ENCODE data around the gene TSKS.
A peak's percentile ranks its signal among the peaks of the same experiment; 100 is the strongest.

The TSKS gene

DNA sequence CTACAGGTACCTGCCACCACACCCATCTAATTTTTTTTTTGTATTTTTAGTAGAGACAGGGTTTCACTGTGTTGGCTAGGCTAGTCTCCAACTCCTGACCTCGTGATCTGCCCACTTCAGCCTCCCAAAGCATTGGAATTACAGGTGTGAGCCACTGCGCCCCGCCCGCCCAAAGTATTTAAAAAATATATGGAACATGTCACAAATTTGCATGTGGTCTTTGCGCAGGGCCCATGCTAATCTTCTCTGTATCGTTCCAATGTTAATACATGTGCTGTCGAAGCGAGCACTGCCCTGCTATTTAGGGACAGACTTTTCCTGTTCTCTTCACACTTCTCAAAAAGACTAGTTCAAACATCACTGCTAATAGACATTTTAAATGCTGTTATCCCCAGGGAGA, 1.2 kb upstream of the TSKS start:
- TF ChIP-seq FOXM1 (IDR thresholded peaks at IDR 0.05; ENCODE audit: borderline replicate concordance, low read depth) (no peak), EGR1 (IDR thresholded peaks at IDR 0.05) (no peak), CEBPB (IDR thresholded peaks at IDR 0.05) (no peak), CREB1 (IDR thresholded peaks at IDR 0.05; ENCODE audit: low read depth) (no peak), TCF12 (IDR thresholded peaks at IDR 0.05; ENCODE audit: low read depth) (no peak), NFIC (IDR thresholded peaks at IDR 0.05) (no peak), TAF1 (IDR thresholded peaks at IDR 0.05; ENCODE audit: low read depth) (no peak), TEAD4 (IDR thresholded peaks at IDR 0.05) (no peak), YY1 (IDR thresholded peaks at IDR 0.05; ENCODE audit: low read depth) (no peak)
- TF ChIP-seq, protein P1, sequence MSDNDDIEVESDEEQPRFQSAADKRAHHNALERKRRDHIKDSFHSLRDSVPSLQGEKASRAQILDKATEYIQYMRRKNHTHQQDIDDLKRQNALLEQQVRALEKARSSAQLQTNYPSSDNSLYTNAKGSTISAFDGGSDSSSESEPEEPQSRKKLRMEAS (IDR thresholded peaks at IDR 0.05) = no peak
- TF ChIP-seq, protein P2, sequence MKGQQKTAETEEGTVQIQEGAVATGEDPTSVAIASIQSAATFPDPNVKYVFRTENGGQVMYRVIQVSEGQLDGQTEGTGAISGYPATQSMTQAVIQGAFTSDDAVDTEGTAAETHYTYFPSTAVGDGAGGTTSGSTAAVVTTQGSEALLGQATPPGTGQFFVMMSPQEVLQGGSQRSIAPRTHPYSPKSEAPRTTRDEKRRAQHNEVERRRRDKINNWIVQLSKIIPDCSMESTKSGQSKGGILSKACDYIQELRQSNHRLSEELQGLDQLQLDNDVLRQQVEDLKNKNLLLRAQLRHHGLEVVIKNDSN (IDR thresholded peaks at IDR 0.05) = no peak
- TF ChIP-seq, protein P3, sequence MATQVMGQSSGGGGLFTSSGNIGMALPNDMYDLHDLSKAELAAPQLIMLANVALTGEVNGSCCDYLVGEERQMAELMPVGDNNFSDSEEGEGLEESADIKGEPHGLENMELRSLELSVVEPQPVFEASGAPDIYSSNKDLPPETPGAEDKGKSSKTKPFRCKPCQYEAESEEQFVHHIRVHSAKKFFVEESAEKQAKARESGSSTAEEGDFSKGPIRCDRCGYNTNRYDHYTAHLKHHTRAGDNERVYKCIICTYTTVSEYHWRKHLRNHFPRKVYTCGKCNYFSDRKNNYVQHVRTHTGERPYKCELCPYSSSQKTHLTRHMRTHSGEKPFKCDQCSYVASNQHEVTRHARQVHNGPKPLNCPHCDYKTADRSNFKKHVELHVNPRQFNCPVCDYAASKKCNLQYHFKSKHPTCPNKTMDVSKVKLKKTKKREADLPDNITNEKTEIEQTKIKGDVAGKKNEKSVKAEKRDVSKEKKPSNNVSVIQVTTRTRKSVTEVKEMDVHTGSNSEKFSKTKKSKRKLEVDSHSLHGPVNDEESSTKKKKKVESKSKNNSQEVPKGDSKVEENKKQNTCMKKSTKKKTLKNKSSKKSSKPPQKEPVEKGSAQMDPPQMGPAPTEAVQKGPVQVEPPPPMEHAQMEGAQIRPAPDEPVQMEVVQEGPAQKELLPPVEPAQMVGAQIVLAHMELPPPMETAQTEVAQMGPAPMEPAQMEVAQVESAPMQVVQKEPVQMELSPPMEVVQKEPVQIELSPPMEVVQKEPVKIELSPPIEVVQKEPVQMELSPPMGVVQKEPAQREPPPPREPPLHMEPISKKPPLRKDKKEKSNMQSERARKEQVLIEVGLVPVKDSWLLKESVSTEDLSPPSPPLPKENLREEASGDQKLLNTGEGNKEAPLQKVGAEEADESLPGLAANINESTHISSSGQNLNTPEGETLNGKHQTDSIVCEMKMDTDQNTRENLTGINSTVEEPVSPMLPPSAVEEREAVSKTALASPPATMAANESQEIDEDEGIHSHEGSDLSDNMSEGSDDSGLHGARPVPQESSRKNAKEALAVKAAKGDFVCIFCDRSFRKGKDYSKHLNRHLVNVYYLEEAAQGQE (IDR thresholded peaks at IDR 0.05; ENCODE audit: low read depth) = no peak

DNA sequence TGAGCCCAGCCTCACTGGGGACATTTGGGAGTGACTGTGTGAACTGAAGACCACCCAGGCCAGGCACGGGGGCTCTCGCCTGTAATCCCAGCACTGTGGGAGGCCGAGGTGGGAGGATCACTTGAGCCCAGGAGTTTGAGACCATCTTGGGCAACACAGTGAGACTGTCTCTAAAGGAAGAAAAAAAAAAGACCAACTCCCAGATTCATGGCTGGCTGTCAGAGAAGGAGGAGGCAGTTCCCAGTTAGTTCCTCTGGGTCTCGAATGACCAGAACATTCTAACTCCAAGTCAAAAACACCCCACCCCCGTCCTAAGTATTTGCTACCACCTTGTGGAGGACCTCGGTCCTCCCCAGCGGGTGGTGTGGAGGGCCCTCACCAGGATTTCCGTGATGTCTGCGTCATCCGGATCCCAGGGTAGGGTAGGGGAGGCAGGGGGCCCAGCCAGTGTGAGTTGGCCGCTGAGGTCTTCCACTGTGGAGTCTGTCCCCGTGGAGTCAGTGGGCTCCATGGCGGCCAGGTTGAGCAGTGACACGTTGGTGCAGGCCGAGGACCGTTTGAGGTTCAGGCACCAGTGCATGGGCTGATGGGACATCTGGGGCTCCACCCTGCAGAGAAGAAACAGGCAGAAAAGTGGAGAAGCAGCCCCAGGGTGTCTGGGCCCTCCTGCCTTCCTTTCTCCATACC, 1.3 kb downstream of the TSKS start:
- TF ChIP-seq, protein P1 (IDR thresholded peaks at IDR 0.05) = no peak
- peak; percentile 22 for TF ChIP-seq RAD21 (IDR thresholded peaks at IDR 0.05; ENCODE audit: low read depth)

DNA sequence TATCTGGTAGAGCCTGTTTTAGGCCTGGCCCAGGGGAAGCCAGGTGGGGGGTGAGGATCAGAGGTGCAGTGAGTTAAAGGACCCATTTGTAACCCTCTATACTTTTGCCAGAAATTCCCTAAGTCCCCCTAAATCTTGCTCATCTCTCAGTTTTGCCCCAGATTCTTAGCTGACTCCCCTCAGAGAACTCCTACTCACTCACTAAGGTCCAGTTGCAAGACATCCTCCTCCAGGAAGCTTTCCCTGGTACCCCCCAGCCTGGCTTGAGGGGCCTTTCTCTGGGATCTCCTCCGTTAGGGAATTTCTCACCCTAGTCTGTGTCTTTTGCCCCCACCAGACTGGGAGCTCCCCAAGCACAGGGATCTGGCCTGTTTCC, 1.9 kb downstream of the TSKS start:
- TF ChIP-seq FOXM1 (IDR thresholded peaks at IDR 0.05; ENCODE audit: borderline replicate concordance, low read depth) (no peak), NFIC (IDR thresholded peaks at IDR 0.05) (no peak), YY1 (IDR thresholded peaks at IDR 0.05; ENCODE audit: low read depth) (no peak), TAF1 (IDR thresholded peaks at IDR 0.05; ENCODE audit: low read depth) (no peak)
- TF ChIP-seq, protein P1 (IDR thresholded peaks at IDR 0.05) = no peak

DNA sequence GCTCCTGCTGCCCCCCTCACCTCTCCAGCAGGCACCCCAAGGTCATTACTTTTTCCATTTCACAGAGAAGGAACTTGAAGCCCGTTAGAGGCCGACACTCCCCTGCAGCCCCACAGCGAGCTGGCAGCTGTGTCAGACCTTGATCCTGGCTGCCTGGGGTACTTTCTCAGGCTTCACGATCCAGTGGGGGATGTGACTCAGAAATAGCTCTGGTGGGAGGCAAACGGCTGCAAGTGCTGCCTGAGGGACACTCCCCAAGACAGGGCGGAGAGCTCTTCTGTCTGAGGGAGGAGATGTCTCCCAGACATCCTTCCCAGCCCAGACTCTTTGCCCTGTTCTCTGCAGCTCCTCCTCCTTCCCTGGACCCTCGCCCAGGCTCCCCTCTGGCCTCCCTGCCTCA, 4.8 kb downstream of the TSKS start:
- TF ChIP-seq NFIC (IDR thresholded peaks at IDR 0.05) (no peak), TCF12 (IDR thresholded peaks at IDR 0.05; ENCODE audit: low read depth) (no peak), YY1 (IDR thresholded peaks at IDR 0.05; ENCODE audit: low read depth) (no peak), TAF1 (IDR thresholded peaks at IDR 0.05; ENCODE audit: low read depth) (no peak), RAD21 (IDR thresholded peaks at IDR 0.05; ENCODE audit: low read depth) (no peak), TEAD4 (IDR thresholded peaks at IDR 0.05) (no peak), ZBTB7A (IDR thresholded peaks at IDR 0.05; ENCODE audit: low read depth) (no peak), CEBPB (IDR thresholded peaks at IDR 0.05) (no peak), EGR1 (IDR thresholded peaks at IDR 0.05) (no peak), EP300 (IDR thresholded peaks at IDR 0.05; ENCODE audit: borderline replicate concordance) (no peak), FOXM1 (IDR thresholded peaks at IDR 0.05; ENCODE audit: borderline replicate concordance, low read depth) (no peak), CREB1 (IDR thresholded peaks at IDR 0.05; ENCODE audit: low read depth) (no peak)
- TF ChIP-seq, protein P3 (IDR thresholded peaks at IDR 0.05; ENCODE audit: low read depth) = no peak
- TF ChIP-seq, protein P1 (IDR thresholded peaks at IDR 0.05) = no peak
- TF ChIP-seq, protein P2 (IDR thresholded peaks at IDR 0.05) = no peak

DNA sequence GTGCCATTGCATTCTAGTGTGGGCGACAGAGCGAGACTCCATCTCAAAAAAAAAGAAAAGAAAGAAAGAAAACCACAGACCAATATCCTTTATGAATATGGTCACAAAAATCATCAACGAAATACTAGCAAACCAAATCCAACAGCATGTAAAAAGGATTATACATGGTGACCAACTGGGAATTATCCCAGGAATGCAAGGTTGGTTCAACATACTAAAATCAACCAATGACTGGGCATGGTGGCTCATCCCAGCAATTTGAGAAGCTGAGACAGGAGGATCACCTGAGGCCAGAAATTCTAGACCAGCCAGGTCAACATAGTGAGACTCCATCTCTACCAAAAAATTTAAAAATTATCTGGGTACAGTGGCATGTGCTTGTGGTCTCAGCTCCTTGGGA, 7.2 kb downstream of the TSKS start:
- TF ChIP-seq YY1 (IDR thresholded peaks at IDR 0.05; ENCODE audit: low read depth) (no peak), TAF1 (IDR thresholded peaks at IDR 0.05; ENCODE audit: low read depth) (no peak), CREB1 (IDR thresholded peaks at IDR 0.05; ENCODE audit: low read depth) (no peak), ZBTB7A (IDR thresholded peaks at IDR 0.05; ENCODE audit: low read depth) (no peak)
- TF ChIP-seq, protein P1 (IDR thresholded peaks at IDR 0.05) = no peak
- TF ChIP-seq, protein P3 (IDR thresholded peaks at IDR 0.05; ENCODE audit: low read depth) = no peak
